Parathyroid adenoma (tissue), 2 donors: ENCODE measurements around the gene FSTL4.

Experiments
- H2AFZ ChIP-seq: fragments of 300-600 bp; sonication (generic); one replicate; pipeline ENCODE4 v1.7.0; 2017; ENCODE audit warnings: antibody characterized with exemption, mild to moderate bottlenecking
- H3K27ac ChIP-seq: fragments of 300-600 bp; sonication (generic); one replicate; pipeline ENCODE4 v1.7.0; 2017
- H3K27me3 ChIP-seq: fragments of 300-600 bp; sonication (generic); one replicate; pipeline ENCODE4 v1.7.0; 2017; ENCODE audit warnings: low read length; ENCODE audit not compliant: control insufficient read depth, insufficient read depth
- H3K36me3 ChIP-seq: fragments of 300-600 bp; sonication (generic); one replicate; pipeline ENCODE4 v1.7.0; 2017; ENCODE audit warnings: low read length; ENCODE audit not compliant: control insufficient read depth, insufficient read depth
- H3K4me1 ChIP-seq: fragments of 300-600 bp; sonication (generic); one replicate; pipeline ENCODE4 v1.7.0; 2017; ENCODE audit warnings: control low read depth
- H3K4me2 ChIP-seq: fragments of 300-600 bp; sonication (generic); one replicate; pipeline ENCODE4 v1.7.0; 2017; ENCODE audit warnings: low read length
- H3K4me3 ChIP-seq: fragments of 300-600 bp; sonication (generic); one replicate; pipeline ENCODE4 v1.7.0; 2017; ENCODE audit warnings: low read depth, low read length
- H3K79me2 ChIP-seq: fragments of 300-600 bp; sonication (generic); one replicate; pipeline ENCODE4 v1.7.0; 2017; ENCODE audit warnings: control low read depth
- H3K9ac ChIP-seq: fragments of 300-600 bp; sonication (generic); one replicate; pipeline ENCODE4 v1.7.0; 2017; ENCODE audit warnings: mild to moderate bottlenecking
- H3K9me3 ChIP-seq: fragments of 300-600 bp; sonication (generic); one replicate; pipeline ENCODE4 v1.7.0; 2017; ENCODE audit warnings: low read length; ENCODE audit not compliant: control insufficient read depth
- TF ChIP-seq, protein P1 (sequence below): fragments of 300-600 bp; sonication (generic); IDR thresholded peaks from one replicate; pipeline ENCODE4 v1.7.0; 2017; ENCODE audit warnings: antibody characterized with exemption, mild to moderate bottlenecking
- donor health status: primary hyperparathyroidism.

Gene FSTL4

DNA sequence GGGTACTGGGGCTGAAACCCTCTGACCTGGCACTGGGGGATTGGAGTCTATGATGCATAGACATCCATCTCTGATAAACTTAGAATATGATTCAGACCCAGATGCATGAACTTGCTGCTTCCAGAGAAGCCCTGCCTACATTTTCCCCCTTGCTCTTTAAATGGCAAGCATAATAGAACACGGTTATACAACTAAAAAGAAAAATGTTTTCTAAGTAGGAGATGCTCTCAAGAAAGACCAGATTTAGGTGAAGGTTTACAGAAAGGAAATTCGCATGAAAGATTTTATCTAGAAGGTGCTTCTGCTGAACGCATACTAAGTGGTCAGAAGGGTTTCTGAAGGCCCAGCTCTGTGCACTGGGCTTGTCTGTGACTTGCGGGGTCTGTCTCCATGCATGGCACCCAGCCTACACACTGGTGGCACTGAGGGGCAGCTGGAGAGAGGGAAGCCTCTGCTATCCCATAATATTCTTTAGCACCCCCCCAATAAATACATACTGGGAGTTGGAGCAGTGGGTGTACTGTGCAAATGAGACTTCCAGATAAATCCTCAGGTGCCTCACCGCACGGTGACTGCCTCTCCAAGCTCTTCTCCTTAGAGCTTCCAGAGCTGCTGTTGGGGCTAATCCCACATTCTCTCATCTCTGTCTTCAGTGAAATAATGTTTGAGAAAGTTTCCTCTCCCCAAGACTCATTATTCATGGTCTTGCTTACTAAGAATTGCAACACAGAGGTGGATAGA lies 114.6 kb downstream of the FSTL4 start:
- H3K79me2 ChIP-seq: no peaks in the 10 kb centered on the region
- H3K4me3 ChIP-seq: no peak overlapping the region
- no peak overlapping the region for H3K9ac ChIP-seq
- no peaks in the 10 kb centered on the region for H3K4me1 ChIP-seq
- TF ChIP-seq, protein P1, sequence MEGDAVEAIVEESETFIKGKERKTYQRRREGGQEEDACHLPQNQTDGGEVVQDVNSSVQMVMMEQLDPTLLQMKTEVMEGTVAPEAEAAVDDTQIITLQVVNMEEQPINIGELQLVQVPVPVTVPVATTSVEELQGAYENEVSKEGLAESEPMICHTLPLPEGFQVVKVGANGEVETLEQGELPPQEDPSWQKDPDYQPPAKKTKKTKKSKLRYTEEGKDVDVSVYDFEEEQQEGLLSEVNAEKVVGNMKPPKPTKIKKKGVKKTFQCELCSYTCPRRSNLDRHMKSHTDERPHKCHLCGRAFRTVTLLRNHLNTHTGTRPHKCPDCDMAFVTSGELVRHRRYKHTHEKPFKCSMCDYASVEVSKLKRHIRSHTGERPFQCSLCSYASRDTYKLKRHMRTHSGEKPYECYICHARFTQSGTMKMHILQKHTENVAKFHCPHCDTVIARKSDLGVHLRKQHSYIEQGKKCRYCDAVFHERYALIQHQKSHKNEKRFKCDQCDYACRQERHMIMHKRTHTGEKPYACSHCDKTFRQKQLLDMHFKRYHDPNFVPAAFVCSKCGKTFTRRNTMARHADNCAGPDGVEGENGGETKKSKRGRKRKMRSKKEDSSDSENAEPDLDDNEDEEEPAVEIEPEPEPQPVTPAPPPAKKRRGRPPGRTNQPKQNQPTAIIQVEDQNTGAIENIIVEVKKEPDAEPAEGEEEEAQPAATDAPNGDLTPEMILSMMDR: no peak
- H3K27ac ChIP-seq: no peak overlapping the region
- H3K4me2 ChIP-seq: no peak overlapping the region
- H3K9me3 ChIP-seq: no peaks in the 10 kb centered on the region
- no peak overlapping the region for H2AFZ ChIP-seq
- H3K27me3 ChIP-seq: no peaks in the 10 kb centered on the region
- no peaks in the 10 kb centered on the region for H3K36me3 ChIP-seq

DNA sequence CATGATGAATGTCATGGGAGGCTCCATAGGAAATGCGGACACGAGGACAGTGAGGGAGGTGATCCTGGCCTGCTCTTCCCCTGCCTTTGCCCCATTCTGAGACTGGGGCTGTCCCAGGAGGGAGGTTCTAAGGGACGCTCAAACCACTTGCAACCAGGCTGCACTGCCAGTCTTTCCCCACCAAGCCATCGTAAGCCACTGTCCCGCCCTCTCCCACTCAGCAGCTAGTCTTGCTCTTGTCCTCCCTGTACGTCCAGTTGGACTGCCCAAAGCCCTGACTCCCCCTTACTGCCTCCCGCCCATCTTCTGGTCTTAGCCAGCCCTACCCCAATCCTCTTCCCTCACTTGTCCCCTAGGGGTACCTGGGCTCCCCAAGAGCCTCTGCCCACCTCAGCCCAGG lies 115.7 kb downstream of the FSTL4 start:
- H3K27me3 ChIP-seq: no peaks in the 10 kb centered on the region
- H3K4me1 ChIP-seq: no peaks in the 10 kb centered on the region
- TF ChIP-seq, protein P1: no peak
- no peak overlapping the region for H3K4me2 ChIP-seq
- no peaks in the 10 kb centered on the region for H3K9me3 ChIP-seq
- no peak overlapping the region for H3K9ac ChIP-seq
- H3K27ac ChIP-seq: no peak overlapping the region
- no peak overlapping the region for H2AFZ ChIP-seq
- H3K4me3 ChIP-seq: no peak overlapping the region
- no peaks in the 10 kb centered on the region for H3K79me2 ChIP-seq
- no peaks in the 10 kb centered on the region for H3K36me3 ChIP-seq

- H3K79me2 ChIP-seq: no peaks in the 10 kb centered on the region
- no peaks in the 10 kb centered on the region for H3K4me1 ChIP-seq
- TF ChIP-seq, protein P1: no peak
- H3K4me2 ChIP-seq: no peak overlapping the region
- H3K36me3 ChIP-seq: no peaks in the 10 kb centered on the region
- H3K27ac ChIP-seq: no peak overlapping the region
- no peak overlapping the region for H3K9ac ChIP-seq
- H3K27me3 ChIP-seq: no peaks in the 10 kb centered on the region
- no peak overlapping the region for H2AFZ ChIP-seq
- no peaks in the 10 kb centered on the region for H3K9me3 ChIP-seq
- no peak overlapping the region for H3K4me3 ChIP-seq
These were observed 117.5 kb downstream of the FSTL4 start for GRCh38 chr5:133494923-133495246.

DNA sequence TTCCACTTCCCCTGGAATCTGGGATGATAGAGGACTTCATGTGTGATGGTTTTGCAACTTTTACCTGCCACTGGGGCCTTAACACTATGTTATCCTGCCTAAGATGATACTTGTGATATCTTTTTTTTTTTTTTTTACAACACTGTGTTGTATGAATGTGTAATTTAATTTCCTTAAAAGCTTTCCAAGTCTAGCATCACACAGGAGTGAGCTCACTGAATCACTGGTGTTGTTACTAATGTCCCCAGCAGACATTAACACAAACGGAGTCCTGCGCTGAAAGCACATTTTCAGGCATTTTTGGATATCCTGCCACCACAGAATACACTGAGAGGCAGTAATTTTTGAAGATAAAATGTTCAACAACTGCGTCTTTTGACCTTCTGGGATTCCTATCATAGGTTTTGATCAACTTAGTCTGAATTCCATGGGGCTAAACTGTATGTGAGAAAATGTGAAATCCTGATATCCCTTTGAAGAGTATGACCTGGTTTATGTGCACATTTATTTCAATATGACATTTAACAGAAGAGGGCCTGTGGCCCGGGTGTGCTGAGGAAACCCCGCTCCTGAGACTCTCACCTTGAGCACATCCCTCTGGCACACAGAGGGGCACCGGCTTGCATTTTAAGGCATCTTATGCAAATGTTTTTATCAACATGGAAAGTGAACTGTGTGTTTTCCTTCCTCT lies 118.0 kb downstream of the FSTL4 start:
- Histone ChIP-seq H3K27ac (no peak overlapping the region), H3K9ac (no peak overlapping the region), H3K4me3 (no peak overlapping the region), H2AFZ (no peak overlapping the region), H3K9me3 (no peaks in the 10 kb centered on the region), H3K4me2 (no peak overlapping the region), H3K36me3 (no peaks in the 10 kb centered on the region), H3K79me2 (no peaks in the 10 kb centered on the region), H3K4me1 (no peaks in the 10 kb centered on the region), H3K27me3 (no peaks in the 10 kb centered on the region)
- TF ChIP-seq, protein P1: no peak

DNA sequence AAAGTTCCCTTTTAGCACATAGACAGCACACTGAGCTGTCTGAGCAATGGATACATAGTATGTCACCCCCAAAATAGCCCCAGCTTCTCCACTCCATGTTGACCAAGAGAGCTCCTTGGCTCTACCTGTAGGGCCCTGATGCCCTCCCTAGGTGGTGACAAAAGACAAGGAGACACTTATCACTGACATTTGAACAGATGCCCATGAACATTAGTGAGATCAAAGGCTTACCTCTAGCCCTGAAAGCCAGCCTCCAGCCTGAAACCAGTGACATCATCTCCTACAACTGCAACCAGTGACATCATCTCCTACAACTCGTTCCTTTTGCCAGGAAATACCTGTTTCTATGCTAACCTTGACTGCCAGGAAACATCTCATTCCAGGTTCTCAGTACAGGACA lies 122.7 kb downstream of the FSTL4 start:
- Histone ChIP-seq H3K27ac (no peak overlapping the region), H3K27me3 (no peaks in the 10 kb centered on the region), H3K4me2 (no peak overlapping the region), H3K4me3 (no peak overlapping the region), H3K9me3 (no peaks in the 10 kb centered on the region), H2AFZ (no peak overlapping the region), H3K79me2 (no peaks in the 10 kb centered on the region), H3K9ac (no peak overlapping the region), H3K36me3 (no peaks in the 10 kb centered on the region), H3K4me1 (no peaks in the 10 kb centered on the region)
- TF ChIP-seq, protein P1: peak; percentile 60
